Measurements from ENCODE around the gene HCAR2.
"Not testable (repeated sequence)": the region's sequence is repeated elsewhere in the genome, so short reads cannot be mapped to it uniquely, and the experiment has no call there.

DNA sequence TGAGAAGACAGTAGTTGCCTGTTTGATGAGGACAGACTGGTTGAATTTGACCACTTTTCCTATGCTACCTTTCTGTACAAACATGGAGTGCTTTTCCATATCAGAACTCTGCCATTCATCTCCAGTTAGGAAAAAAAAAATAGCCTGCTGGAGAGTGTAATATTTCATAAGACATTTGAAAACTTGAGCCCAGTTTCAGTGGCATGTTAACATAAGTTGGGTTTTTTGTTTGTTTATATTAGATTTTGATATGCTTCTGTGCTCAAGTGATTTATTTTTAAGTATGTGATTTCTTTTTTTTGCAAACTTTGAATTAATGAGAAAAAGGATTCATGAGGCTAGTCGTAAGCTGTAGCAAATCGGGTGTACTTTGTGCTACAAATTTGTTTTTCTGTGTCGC, 684 bp upstream of the HCAR2 start:
- not testable (repeated sequence) for TF ChIP-seq CTCF (IDR thresholded peaks at IDR 0.05 in 4 of 5, conservative IDR thresholded peaks at IDR 0.05 in 1 of 5); POLR2A (IDR thresholded peaks at IDR 0.05)

All from gastrocnemius medialis (tissue), 4 donors.